Stimulated activated CD4-positive, alpha-beta T cell treated with anti-CD3 and anti-CD28 coated beads, TNF-alpha, amount 100 ng/mL, for 24 hours (primary cell): ENCODE results near the gene TMUB2.

Experiments used
- DNase-seq, 3 experiments: peaks; one replicate each; pipeline ENCODE4 v3.0.0-alpha.2; 2020; ENCODE audit warnings: low read depth in 3 of 3

The TMUB2 gene

GRCh38 chr17:44202756-44203155 lies 16.0 kb downstream of the TMUB2 start:
- no peak for DNase-seq

GRCh38 chr17:44203731-44204440 lies 17.1 kb downstream of the TMUB2 start:
- peak in 1 of 3 experiments; percentile 51 for DNase-seq

- DNase-seq: no peak
These were observed 17.7 kb downstream of the TMUB2 start for GRCh38 chr17:44204441-44204882.

- DNase-seq: no peak
These were observed 19.4 kb downstream of the TMUB2 start for GRCh38 chr17:44205962-44206824.

GRCh38 chr17:44206825-44207155 lies 20.0 kb downstream of the TMUB2 start:
- DNase-seq: no peak

- DNase-seq: no peak
These were observed 20.5 kb downstream of the TMUB2 start for GRCh38 chr17:44207319-44207718.

- no peak for DNase-seq
These were observed 21.0 kb downstream of the TMUB2 start for GRCh38 chr17:44207743-44208142.

- peak in 1 of 3 experiments; percentile 53 for DNase-seq
These were observed 23.1 kb downstream of the TMUB2 start for GRCh38 chr17:44209786-44210341.

GRCh38 chr17:44210342-44211192 lies 23.8 kb downstream of the TMUB2 start:
- peak; percentile 81 to 91 (median 81) for DNase-seq

GRCh38 chr17:44211281-44212265 lies 24.8 kb downstream of the TMUB2 start:
- no peak for DNase-seq

- DNase-seq: no peak
These were observed 26.0 kb downstream of the TMUB2 start for GRCh38 chr17:44212507-44213402.

GRCh38 chr17:44213403-44214229 lies 26.8 kb downstream of the TMUB2 start:
- DNase-seq: no peak

- DNase-seq: no peak
These were observed 27.4 kb downstream of the TMUB2 start for GRCh38 chr17:44214230-44214494.

GRCh38 chr17:44214896-44215295 lies 28.1 kb downstream of the TMUB2 start:
- no peak for DNase-seq

- DNase-seq: no peak
These were observed 29.4 kb downstream of the TMUB2 start for GRCh38 chr17:44216173-44216572.

- no peak for DNase-seq
These were observed 29.9 kb downstream of the TMUB2 start for GRCh38 chr17:44216694-44217093.

- no peak for DNase-seq
These were observed 31.1 kb downstream of the TMUB2 start for GRCh38 chr17:44217738-44218343.

GRCh38 chr17:44218344-44219107 lies 31.8 kb downstream of the TMUB2 start:
- DNase-seq: peak; percentile 62 to 86 (median 81)
